Thyroid gland (tissue), 4 donors: ENCODE measurements around the gene ENGASE. TPM values are rescaled to one million over a fixed set of nuclear protein-coding genes. Genes with fewer than 3 reads are reported as not detected.

ENCODE experiments used
- DNase-seq, 2 donors: peaks; one replicate each; pipeline ENCODE4 v3.0.0-alpha.2; 2019
- H3K27ac ChIP-seq, 3 donors: fragments of 200-600 bp; sonication (generic); 1 replicate in 2 of 3; 2 replicates in 1 of 3; pipeline ENCODE4 v1.5.1; 2016 to 2019; ENCODE audit warnings: mild to moderate bottlenecking in 1 of 3, moderate library complexity in 1 of 3
- H3K27me3 ChIP-seq: fragments of 200-600 bp; sonication (generic); one replicate; pipeline ENCODE4 v1.5.1; 2019
- H3K36me3 ChIP-seq, 2 donors: fragments of 200-600 bp; sonication (generic); one replicate each; pipeline ENCODE4 v1.5.1; 2016 to 2019
- H3K4me1 ChIP-seq, 2 donors: fragments of 200-600 bp; sonication (generic); one replicate each; pipeline ENCODE4 v1.5.1; 2017 to 2019
- H3K4me3 ChIP-seq, 3 donors: fragments of 200-600 bp; sonication (generic); replicated peaks in 1 of 3; 1 replicate in 2 of 3; 2 replicates in 1 of 3; pipeline ENCODE4 v1.5.1; 2016; ENCODE audit warnings: mild to moderate bottlenecking in 1 of 3
- H3K9me3 ChIP-seq: fragments of 200-600 bp; sonication (generic); one replicate; pipeline ENCODE4 v1.5.1; 2017
- POLR2A ChIP-seq, 2 donors: fragments of 450-650 bp; IDR thresholded peaks; one replicate each; pipeline ENCODE4 v1.6.1; 2017; ENCODE audit warnings: antibody characterized with exemption in 2 of 2, mild to moderate bottlenecking in 2 of 2, moderate library complexity in 1 of 2
- WGBS, 2 donors: methylation state at CpG; one replicate each; pipeline ENCODE4 v1.1.5; 2017; 5-methylcytosine and 5-hydroxymethylcytosine counted together
- intact Hi-C: fragments of 100-400 bp; cut with DNase I; formaldehyde crosslinking; loops from one replicate; pipeline ENCODE4 v1.15.1; 2023
- total RNA-seq, 4 donors: library from RNA; depleted of rRNA; stranded (reverse); fragments of >200 nt; gene quantifications; one replicate each; pipeline ENCODE4 v1.2.3, GENCODE V29; 2016
- TF ChIP-seq, protein P1 (sequence below), 6 experiments: fragments of 200-600 bp in 3 of 6; fragments of 450-650 bp in 3 of 6; sonication (generic) in 3 of 6; IDR thresholded peaks; one replicate each; pipeline ENCODE4 v1.5.1; 2016 to 2019; ENCODE audit warnings: antibody characterized with exemption in 6 of 6, mild to moderate bottlenecking in 2 of 6, inconsistent platforms in 1 of 6, moderate library complexity in 1 of 6

Gene ENGASE
- total RNA-seq, 4 donors from 2014 or later: 23.9 to 37.1 (median 31.2) TPM

DNA sequence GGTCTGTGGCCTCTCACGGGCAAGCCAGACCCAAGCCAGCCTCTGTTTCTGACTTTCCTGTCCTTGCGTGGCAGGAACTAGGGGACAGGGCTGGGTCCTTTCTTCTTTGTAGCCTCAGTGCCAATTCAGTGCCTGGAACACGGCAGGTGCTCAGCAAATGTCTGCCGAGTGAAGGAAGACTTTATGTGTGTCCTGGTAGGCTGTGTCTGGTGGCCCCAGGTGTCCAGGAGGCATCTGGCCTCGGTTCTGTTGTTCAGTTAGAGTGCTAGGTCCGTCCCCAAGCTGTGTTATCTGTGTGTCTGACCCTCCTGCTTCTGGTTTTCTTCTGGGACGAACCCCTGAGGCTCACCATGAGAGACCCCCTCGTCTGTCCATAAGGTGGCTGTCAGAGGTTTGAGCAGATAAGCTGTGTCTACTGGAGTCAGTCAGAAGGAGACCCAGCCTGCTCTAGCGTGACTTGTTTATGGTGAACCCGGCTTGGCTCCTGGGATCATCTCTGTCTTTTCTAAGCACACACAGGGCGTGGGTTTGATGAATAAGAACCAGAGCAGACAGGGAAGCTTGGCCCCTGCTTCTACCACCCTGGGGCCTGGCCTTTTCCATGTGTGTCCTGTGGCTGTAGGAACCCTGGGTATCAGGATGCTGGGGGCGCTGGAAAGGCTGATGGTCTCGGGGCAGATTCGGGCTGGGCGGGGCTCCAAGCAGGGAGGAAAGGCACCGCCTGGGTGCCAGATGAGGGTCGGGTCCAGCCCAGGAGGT lies 39.3 kb downstream of the ENGASE start:
- TF ChIP-seq, protein P1, sequence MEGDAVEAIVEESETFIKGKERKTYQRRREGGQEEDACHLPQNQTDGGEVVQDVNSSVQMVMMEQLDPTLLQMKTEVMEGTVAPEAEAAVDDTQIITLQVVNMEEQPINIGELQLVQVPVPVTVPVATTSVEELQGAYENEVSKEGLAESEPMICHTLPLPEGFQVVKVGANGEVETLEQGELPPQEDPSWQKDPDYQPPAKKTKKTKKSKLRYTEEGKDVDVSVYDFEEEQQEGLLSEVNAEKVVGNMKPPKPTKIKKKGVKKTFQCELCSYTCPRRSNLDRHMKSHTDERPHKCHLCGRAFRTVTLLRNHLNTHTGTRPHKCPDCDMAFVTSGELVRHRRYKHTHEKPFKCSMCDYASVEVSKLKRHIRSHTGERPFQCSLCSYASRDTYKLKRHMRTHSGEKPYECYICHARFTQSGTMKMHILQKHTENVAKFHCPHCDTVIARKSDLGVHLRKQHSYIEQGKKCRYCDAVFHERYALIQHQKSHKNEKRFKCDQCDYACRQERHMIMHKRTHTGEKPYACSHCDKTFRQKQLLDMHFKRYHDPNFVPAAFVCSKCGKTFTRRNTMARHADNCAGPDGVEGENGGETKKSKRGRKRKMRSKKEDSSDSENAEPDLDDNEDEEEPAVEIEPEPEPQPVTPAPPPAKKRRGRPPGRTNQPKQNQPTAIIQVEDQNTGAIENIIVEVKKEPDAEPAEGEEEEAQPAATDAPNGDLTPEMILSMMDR (IDR thresholded peaks at IDR 0.05): no peak
- no peak for TF ChIP-seq POLR2A (IDR thresholded peaks at IDR 0.05)

DNA sequence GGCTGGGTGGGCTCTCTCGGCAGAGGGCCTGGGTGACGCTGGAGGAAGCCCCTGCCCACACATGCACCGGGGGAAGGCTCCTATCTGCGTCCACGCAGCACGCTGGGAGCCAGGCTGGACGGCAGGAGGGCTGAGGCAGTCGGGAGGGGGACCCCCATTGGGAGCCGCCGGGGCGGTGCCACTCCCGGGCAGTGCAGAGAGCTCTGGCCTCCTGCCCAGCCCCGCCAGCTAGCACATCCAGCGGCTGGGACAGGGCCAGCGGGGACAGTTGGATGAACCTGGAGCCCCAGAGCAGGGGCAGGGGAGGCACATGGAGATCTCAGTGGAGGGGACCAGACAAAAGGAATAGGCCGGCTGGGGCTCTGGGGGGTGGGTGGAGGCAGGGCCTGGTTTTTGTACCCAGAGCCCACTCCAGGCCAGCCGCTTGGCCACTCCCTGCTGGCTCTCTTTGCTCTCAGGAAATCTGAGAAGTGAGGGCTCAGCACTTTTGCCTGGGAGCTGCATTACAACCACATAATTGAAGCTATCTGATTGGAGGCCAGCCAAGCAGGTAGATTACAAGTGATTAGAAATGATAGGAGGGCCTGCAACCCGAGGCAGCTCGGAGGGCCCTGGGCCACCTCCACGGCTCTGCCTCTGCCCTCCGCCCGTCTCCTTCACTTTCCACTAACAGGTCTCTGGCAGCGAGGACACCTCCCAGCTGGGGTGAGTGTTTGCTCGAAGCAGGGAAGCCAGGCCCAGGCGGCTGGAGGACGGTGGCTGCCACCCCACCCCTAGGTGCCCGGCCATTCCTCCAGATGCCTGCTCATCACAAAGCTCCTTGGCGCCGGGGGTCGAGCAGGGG lies 40.1 kb downstream of the ENGASE start:
- Histone ChIP-seq H3K4me3 (no peak overlapping the region), H3K9me3 (no peaks in the 10 kb centered on the region), H3K27ac (peak overlapping the region; percentile 75 to 78 (median 76)), H3K27me3 (no peaks in the 10 kb centered on the region), H3K4me1 (peaks cover 20 to 27% of the 10 kb centered on the region in 2 donors), H3K36me3 (no peaks in the 10 kb centered on the region)
- DNase-seq: peak; percentile 83 to 90
- WGBS, 2 donors: 14 to 29% methylated on average over 14 to 21 of the region's 30 CpGs
- intact Hi-C loops: no loop called here
- TF ChIP-seq POLR2A (IDR thresholded peaks at IDR 0.05): peak in 1 of 2 donors; percentile 26
- TF ChIP-seq, protein P1 (IDR thresholded peaks at IDR 0.05): no peak

More for the DNA sequence above, 39.3 kb downstream of the ENGASE start:
- Histone ChIP-seq H3K4me3 (no peak overlapping the region), H3K27ac (peak overlapping the region in 1 of 3 donors; percentile 78), H3K9me3 (no peaks in the 10 kb centered on the region), H3K36me3 (no peaks in the 10 kb centered on the region), H3K4me1 (peaks cover 20 to 27% of the 10 kb centered on the region in 2 donors), H3K27me3 (no peaks in the 10 kb centered on the region)
- peak in 1 of 2 donors; percentile 15 for DNase-seq
- WGBS, 2 donors: 51 to 76% methylated on average over 11 to 14 of the region's 17 CpGs
- intact Hi-C loops: no loop called here

DNA sequence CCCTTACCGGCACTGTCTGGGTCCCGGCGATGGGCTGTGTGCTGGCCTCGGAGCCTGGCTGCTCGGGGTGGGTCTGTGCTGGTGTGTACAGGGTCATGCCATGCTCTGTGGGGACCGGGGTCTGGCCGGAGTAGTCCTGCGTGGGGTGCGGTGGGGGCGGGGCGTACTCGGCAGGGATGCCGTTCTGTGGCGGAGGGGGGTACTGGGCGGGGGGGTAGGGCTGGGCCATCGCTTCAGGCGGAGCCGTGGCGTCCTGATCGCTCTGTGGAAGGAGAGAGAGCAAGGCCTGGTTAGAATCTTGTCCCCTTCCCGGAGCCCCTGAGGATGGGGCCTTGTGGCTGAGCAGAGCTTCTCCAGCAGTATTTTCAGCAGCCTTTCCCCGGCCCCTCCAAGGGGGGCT lies 40.9 kb downstream of the ENGASE start:
- H3K27ac ChIP-seq: peak overlapping the region; percentile 75 to 78 (median 76)
- H3K27me3 ChIP-seq: no peaks in the 10 kb centered on the region
- no peak for DNase-seq
- H3K4me1 ChIP-seq: peaks cover 20 to 23% of the 10 kb centered on the region in 2 donors
- no peaks in the 10 kb centered on the region for H3K36me3 ChIP-seq
- TF ChIP-seq POLR2A (IDR thresholded peaks at IDR 0.05): no peak
- TF ChIP-seq, protein P1 (IDR thresholded peaks at IDR 0.05): no peak
- intact Hi-C loops: no loop called here
- no peak overlapping the region for H3K4me3 ChIP-seq
- WGBS, 2 donors: 62 to 70% methylated on average over 2 to 5 of the region's 22 CpGs
- H3K9me3 ChIP-seq: no peaks in the 10 kb centered on the region

DNA sequence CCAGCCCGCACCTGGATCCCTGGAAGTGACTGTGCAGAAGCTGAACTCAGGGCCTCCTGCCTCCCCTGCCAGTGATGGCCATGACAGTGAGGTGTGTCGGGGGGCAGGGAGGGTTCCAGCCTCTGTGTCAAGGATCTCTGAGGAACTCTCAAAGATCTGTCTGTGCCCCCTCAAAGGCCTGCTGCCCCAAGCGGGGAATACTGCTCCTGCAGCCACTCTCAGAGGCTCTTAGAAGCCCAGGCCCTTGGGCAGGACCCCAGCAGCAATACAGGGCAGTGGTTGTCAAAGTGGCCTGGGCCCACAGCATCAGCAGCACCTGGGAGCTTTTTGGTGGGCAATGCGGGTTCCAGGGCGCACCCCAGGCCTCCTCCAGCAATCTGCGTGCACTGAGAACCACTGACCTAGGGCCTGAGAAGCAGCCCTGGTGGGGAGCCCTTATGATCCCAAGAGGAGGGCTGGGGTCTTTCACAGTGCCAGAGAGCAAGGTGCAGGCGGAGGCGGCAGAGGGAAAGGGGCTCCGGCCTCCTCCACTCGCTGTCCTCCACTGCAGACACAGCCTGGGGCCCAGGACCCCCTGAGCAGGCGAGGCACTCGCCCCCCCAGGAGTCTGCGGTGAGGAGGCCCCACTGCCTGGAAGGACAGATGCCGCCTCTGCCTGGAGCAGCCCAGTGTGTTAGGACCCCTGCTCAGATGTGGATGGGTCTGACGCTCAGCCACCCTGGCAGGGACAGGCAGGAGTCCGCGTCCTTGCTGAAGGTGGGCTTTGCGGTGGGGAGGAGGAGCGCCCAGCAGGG lies 42.1 kb downstream of the ENGASE start:
- no peak for DNase-seq
- H3K4me3 ChIP-seq: no peak overlapping the region
- intact Hi-C loops: no loop called here
- no peaks in the 10 kb centered on the region for H3K9me3 ChIP-seq
- WGBS, 2 donors: 84 to 90% methylated on average over 4 to 12 of the region's 19 CpGs
- no peaks in the 10 kb centered on the region for H3K36me3 ChIP-seq
- H3K4me1 ChIP-seq: peaks cover 20 to 23% of the 10 kb centered on the region in 2 donors
- no peak for TF ChIP-seq POLR2A (IDR thresholded peaks at IDR 0.05)
- TF ChIP-seq, protein P1 (IDR thresholded peaks at IDR 0.05): no peak
- no peak overlapping the region for H3K27ac ChIP-seq
- no peaks in the 10 kb centered on the region for H3K27me3 ChIP-seq
